ENCODE measurements around the gene MPC1L. TPM values are rescaled to one million over a fixed set of nuclear protein-coding genes. Genes with fewer than 3 reads are reported as not detected.

Gene MPC1L
- total and polyA plus RNA-seq, 2 of the 4 experiments (the other 2 are of a cell fraction): not detected

GRCh38 chrX:40580537-40581335 lies 42.5 kb upstream of the MPC1L start, which contains the start of gene ATP6AP2:
Gene ATP6AP2 (plus strand): TSS chrX:40580970. CDS start chrX:40581066, 96 bp downstream.
- Histone ChIP-seq H3K9ac (ENCODE audit: low read depth, low read length) (peak within 1 kb of the TSS; percentile 87), H3K27ac (ENCODE audit: insufficient read depth, low read length) (peak within 1 kb of the TSS; percentile 70), H2AFZ (replicated peaks; ENCODE audit: low read length, poor library complexity) (peak within 1 kb of the TSS; percentile 95), H3K56ac (ENCODE audit: extremely low read depth, insufficient read depth, low read length) (no peak within 1 kb of the TSS), H3K14ac (replicated peaks; ENCODE audit: low read depth, low read length) (peak within 1 kb of the TSS; percentile 81; the same call in 1 of the 2 replicates), H4K20me1 (ENCODE audit: insufficient read depth, low read length) (peaks cover 19% of the 10 kb centered on the region), H3K36me3 (ENCODE audit: control insufficient read depth, insufficient read depth, low read length) (no peaks in the 10 kb centered on the region), H2AK9ac (replicated peaks; ENCODE audit: low read depth, low read length, poor library complexity) (peak within 1 kb of the TSS; percentile 67), H2BK120ac (ENCODE audit: low read depth, low read length) (no peak within 1 kb of the TSS; the same call in 1 of the 2 replicates), H3K4me1 (ENCODE audit: control insufficient read depth, insufficient read depth, low read length) (no peaks in the 10 kb centered on the region), H4K8ac (ENCODE audit: low read depth in 2 of 2, low read length in 2 of 2) (peak within 1 kb of the TSS; percentile 90 to 96; a peak in 3 of 4 replicates), H3K4ac (ENCODE audit: low read depth, low read length) (peak within 1 kb of the TSS; percentile 77; the same call in 1 of the 2 replicates), H3K4me2 (ENCODE audit: low read depth, low read length) (peak within 1 kb of the TSS; percentile 96), H2BK15ac (ENCODE audit: low read depth, low read length) (peak within 1 kb of the TSS; percentile 74; the same call in 1 of the 3 replicates), H2BK5ac (ENCODE audit: low read depth, low read length, poor library complexity, severe bottlenecking) (peak within 1 kb of the TSS; percentile 67), H2BK20ac (ENCODE audit: low read depth, low read length) (no peak within 1 kb of the TSS), H3K27me3 (ENCODE audit: control insufficient read depth, insufficient read depth, low read length) (no peaks in the 10 kb centered on the region), H4K91ac (ENCODE audit: insufficient read depth, low read depth, low read length) (no peak within 1 kb of the TSS; the same call in 1 of the 2 replicates), H3K4me3 (ENCODE audit: insufficient read depth, low read depth, low read length) (peak within 1 kb of the TSS; percentile 69), H3K9me3 (ENCODE audit: control insufficient read depth, insufficient read depth, low read length) (no peaks in the 10 kb centered on the region), H3K9me1 (ENCODE audit: insufficient read depth, low read length) (0 out of 2 replicates have a peak, but pooled peaks cover 4% of the 10 kb centered on the region), H3K23ac (ENCODE audit: low read depth, low read length) (peak within 1 kb of the TSS; percentile 5; the same call in 1 of the 2 replicates), H3K79me1 (ENCODE audit: low read depth in 1 of 2, low read length in 2 of 2) (peaks cover 0 to 10% of the 10 kb centered on the region in 2 experiments; a peak in 1 of 4 replicates), H3K18ac (ENCODE audit: low read depth, low read length) (no peak within 1 kb of the TSS), H2AK5ac (ENCODE audit: low read depth, low read length) (no peak within 1 kb of the TSS), H4K5ac (ENCODE audit: low read depth, low read length) (peak within 1 kb of the TSS; percentile 51)
- 29% methylated on average over 72 of the region's 89 CpGs; no CpG with 5 or more reads in 1 of the 2 experiments for WGBS, 2 experiments (ENCODE audit: extremely low coverage in 2 of 2, insufficient read length in 1 of 2)
- ATAC-seq (ENCODE audit: low read depth) (peak; percentile 98), DNase-seq (peak; percentile 90)
- BruUV-seq (replicated peaks): no TSS peak
- intact Hi-C loops (cut with micrococcal nuclease): no loop called here
- ChIA-PET CTCF (interaction anchor here (1.6 kb wide), 1 partner anchor 37 kb away, joined by 4 read pairs; no protein-coding TSS in a partner anchor), POLR2A (ENCODE audit: unreplicated experiment) (no interaction called here)
- in situ Hi-C loops (cut with MboI; ENCODE audit: low sequenced_read_pairs): no loop called here
- dilution Hi-C loops (cut with HindIII; ENCODE audit: low sequenced_read_pairs, unreplicated experiment): no loop called here
- TF ChIP-seq SMC3 (IDR thresholded peaks at IDR 0.05; ENCODE audit: low read depth, low read length): no peak
- TF ChIP-seq, protein P1, sequence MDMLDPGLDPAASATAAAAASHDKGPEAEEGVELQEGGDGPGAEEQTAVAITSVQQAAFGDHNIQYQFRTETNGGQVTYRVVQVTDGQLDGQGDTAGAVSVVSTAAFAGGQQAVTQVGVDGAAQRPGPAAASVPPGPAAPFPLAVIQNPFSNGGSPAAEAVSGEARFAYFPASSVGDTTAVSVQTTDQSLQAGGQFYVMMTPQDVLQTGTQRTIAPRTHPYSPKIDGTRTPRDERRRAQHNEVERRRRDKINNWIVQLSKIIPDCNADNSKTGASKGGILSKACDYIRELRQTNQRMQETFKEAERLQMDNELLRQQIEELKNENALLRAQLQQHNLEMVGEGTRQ (IDR thresholded peaks at IDR 0.05; ENCODE audit: low read depth, low read length): peak; percentile 53; the same call in 1 of the 2 replicates
- no peak for TF ChIP-seq CEBPB (IDR thresholded peaks at IDR 0.05; ENCODE audit: low read depth, low read length)
- peak; percentile 65; the same call in 1 of the 2 replicates for TF ChIP-seq POLR2A (IDR thresholded peaks at IDR 0.05; ENCODE audit: low read depth, low read length)
- peak; percentile 25; the same call in 1 of the 2 replicates for TF ChIP-seq MAZ (IDR thresholded peaks at IDR 0.05; ENCODE audit: borderline replicate concordance, low read depth, low read length)

Data from IMR-90 (cell line).